Esophagus mucosa (tissue), 1 donor: ENCODE data around the gene SELENBP1. TPM values are rescaled to one million over a fixed set of nuclear protein-coding genes. Genes with fewer than 3 reads are reported as not detected.

Source experiments
- ATAC-seq: fragments of 200-7000 bp; cut with Tn5 transposase; one replicate; pipeline ENCODE4 v1.9.1; 2020
- total RNA-seq: library from RNA; stranded (reverse); gene quantifications from one replicate; pipeline ENCODE4 v1.2.4, GENCODE V29; 2023
- donor health status: DM: yes; HTN: yes; CAD: no.

Gene SELENBP1
- total RNA-seq, 1 donor from 2014 or later: 14.0 TPM

DNA sequence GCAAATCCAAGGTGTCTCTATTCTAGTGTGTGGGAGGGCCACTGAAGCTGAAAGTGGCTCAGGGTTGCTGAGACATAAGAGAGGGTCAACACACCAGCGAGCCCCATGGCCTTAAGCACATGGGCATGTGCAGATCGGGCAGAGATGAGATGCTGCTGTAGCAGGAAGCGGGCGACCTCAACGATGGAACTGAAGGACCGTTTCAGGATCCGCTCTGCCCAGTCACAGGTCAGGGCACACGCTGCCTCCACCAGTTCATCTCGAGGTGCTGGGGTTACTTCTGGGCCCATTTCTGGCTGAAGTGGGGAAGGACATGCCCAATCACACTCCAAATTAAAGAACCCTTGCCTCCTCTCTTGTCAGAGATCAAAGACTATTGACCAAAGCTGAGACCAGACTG, 28.9 kb downstream of the SELENBP1 start:
- no peak for ATAC-seq

DNA sequence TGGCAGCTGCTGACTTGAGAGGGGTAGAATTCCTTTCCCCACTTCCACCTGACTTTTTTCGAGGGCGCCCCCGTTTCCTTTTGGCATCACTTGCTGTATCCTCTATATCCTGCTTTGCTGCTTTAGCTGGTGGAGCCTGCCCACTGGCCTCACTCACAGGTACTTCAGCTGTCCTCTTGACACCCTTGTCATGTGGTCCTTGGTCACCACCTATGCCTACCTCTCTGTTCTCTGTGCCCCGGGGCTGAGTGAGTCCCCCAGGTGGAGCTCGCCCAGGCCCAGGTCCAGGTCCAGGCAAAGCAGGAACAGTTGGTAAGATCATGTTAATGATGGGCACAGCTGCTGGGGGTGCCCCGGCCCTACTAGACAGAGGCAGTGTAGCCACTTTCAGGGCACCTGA, 29.9 kb downstream of the SELENBP1 start:
- no peak for ATAC-seq

DNA sequence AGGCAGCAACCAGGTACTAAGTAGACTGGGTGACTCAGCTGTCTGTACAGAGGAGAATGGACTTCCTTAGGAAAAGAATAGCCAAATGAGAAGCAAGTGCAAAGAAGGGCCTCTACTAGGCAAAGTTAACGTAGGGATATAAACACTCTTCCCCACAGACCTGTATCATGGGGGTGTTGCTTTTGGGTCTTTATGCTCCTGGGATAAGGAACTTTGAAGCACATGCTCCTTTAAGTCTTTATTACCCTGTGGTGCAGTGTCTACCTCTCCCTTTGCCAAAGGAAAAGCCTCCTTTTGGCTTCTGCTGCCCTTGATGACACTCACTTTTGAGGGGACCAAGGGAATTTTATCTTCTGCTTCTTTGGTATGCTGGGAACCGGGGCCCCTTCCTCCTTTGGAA, 30.5 kb downstream of the SELENBP1 start:
- no peak for ATAC-seq

DNA sequence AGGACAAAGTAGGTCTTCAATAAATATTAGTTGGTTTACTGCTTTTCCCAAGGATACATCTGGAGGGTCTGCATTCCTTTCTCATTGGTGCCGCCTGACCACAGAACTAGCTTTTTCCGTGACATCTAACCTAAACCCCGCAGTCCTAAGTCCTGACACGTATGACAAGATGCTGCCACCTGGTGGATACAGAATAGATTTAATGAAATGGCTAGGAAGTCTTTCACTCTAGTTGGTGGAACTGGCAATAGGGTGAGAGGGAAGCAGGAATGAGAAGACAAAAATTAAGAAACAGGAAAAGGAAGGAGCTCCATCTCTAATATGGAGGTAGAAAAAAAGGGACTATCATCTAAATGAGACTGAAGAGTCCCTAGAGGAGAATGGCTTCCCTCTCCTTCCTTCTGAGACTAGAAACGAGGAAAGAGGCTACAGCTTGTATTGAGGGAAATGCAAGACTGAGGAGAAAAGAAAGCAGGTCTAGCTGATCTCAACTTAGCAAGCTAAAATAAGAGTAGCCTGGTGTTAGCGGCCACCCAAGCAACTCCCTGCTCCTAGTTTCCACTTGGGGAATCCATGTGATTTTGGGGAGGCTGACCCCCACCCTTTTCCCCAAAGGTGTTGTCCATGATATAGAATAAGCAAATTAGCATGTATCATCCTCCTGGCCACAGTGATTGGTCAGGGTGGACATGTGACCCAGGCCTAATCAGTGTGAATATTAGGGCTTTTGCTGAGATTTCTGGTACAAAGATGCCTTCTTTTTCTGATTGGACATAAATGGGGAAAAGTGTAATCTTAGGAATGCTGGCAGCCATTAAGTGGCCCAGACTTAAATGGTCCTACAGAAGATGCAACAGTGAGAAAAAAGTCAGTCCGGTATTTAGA, 31.4 kb downstream of the SELENBP1 start:
- peak; percentile 70 for ATAC-seq

DNA sequence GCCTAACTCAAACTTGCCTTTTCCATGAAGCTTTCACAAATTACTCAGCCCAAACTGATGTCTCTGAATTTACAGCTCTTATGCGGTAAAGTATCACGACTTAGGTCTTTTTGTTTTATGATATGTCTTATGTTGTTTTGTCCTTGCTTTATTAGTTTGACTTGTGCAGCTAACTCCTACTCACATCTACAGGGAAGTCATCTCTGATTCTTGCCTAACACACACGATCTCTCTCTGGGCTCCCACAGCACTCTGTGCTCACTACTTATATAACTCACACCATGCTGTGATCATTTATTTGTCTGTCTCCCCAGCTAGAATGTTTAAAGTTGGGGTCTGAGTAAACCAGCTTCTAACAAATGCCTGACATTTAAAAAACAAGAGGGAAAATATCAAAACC, 35.9 kb downstream of the SELENBP1 start:
- ATAC-seq: peak; percentile 26

DNA sequence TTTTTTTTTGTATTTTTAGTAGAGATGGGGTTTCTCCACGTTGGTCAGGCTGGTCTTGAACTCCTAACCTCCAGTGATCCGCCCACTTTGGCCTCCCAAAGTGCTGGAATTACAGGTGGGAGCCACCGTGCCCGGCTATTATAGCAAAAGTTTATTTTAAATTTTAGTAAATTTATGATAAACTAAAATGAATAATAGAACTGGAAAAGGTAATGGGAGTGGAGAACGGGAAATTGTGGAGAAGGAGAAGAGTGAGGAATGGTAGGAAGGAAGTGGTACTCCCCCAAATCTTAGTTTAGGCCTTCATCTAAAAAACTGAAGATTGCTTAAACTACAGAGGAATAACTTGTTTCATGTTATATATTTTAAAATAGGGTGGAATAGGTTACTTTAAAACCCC, 37.7 kb downstream of the SELENBP1 start:
- no peak for ATAC-seq

DNA sequence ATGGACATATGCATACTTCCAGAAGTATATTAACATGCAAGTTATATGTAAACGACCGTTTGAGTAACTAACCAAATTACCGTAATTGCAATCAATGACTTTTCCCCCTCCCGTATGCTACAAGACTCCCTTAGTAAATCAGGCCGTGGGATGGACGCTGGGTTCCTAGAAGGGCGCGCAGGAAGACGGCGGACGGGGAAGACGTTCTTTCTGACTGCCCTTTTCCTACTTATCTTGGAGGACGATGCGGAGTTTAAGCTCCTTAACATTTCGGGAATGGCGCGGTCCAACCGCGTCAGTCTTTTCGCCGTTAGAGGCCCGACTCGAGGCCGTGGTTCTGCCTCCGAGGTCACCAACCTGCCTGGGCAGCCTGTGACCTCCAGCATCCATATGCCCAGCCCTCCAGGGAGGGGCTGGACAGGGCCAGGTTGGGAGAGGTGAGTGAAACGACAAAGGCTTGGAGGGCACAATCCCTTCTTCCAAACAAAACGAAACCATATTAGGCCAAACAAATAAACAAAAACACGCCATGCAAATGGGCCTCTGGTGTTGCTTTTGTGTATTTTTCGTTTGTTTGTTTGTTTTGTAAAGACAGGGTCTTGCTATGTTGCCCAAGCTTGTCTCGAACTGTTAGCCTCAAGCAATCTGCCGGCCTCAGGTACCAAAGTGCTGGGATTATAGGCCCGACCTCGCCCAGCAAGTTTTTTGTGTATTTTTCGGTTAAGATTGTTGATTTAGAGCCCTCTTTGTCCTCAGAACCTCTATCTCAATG, 44.4 kb downstream of the SELENBP1 start:
- ATAC-seq: peak; percentile 13

DNA sequence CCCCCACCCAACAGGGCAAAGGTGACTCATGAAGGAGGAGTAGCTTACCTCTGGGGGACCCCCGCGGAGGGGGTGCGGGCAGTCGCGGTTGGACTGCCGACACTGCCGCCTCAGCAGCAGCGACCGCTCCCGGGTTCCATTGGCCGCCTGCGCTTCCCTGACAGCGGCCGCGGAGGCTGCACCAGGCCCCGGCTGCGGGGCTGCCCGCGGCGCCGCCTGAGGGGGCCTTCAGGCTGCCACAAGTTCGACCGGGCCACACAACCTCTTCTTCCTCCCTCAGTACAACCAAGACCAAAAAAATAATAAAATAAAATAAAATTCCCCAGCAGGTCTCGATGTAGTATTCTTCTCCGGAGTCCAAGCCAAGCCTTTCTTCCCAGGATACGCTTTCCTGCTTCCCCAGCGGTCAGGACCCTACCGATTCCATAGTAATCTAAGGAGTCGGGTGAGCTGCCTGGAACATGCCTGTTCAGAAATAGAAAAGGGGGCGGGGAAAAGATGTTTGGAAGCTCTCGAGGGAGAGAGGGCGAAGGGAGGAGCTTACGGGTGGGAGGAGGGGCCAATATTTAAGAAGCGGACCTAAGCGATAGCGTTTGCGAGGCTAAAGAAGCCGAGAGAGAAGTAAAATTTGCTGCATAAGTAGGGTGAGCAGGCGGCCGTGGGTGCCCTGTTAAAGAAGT, 45.1 kb downstream of the SELENBP1 start, which contains the start of gene PI4KB:
TSS of gene PI4KB (minus strand) at position 194 of the 680 bp plus-strand sequence. CDS start 10,935 bp downstream, outside the sequence.
- peak; percentile 96 for ATAC-seq

DNA sequence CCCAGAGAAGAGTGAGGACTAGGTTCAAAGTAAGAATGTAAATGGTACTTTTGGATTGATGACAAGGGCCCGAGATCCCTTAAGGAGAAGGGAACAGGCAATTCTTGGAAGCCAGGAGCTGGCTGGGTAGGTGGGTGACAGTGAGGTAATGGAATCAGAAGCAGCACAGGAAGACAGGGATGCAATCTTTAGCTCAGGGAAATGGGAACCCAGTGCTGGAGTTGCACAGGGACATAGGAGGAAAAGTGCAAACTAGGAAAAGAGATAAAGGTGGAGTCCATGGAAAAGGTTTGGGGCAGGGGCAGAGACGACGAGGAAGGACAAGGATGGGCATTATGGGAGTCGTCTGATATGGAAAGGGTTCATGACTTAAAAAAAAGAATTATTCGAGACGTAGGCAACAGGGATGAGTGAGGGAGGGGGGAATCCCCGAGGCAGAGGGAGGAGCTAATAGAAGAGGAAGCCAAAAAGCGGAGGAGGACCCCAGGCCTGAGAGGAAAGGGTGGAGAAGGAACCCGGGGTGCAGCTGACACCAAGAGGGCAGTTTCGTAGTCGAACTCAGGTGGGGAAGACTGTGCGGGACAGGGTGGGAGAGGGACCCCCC, 45.8 kb downstream of the SELENBP1 start:
- ATAC-seq: peak; percentile 68

DNA sequence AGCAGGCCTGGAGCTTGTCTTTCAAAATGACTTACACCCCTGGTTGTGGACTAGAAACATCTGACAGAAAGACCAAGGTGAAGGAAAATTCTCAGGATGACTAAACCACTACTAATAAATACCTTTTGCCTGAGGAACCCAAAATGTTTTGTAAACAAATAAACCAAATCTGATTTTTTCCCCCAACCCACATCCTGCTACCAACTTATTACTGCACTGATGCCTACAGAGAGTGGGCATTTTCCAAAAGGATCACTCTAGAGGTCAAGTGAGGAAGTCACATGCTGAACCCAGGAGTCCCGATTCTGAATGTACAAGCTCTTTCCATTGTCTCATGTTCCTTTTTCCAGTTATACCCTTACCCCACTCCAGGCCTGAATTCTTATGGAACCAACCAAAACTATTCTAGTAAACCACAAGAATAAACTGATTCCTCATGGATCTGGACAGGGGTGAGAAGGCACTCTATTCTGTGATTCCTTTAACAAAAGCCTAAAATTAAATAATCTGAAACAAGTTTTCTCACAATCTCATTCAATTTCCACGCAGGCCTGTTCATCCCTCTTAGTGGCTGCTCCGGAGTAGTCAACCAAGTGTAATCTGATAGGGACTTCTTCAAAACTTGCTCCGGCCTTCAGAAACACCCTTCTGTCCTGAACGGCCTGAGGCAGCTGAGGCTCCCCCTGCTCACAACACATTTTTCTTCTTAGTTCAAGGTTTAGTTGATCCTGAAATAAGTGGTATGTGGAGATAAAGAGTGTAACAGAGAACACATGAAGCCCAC, 46.7 kb downstream of the SELENBP1 start:
- ATAC-seq: no peak

DNA sequence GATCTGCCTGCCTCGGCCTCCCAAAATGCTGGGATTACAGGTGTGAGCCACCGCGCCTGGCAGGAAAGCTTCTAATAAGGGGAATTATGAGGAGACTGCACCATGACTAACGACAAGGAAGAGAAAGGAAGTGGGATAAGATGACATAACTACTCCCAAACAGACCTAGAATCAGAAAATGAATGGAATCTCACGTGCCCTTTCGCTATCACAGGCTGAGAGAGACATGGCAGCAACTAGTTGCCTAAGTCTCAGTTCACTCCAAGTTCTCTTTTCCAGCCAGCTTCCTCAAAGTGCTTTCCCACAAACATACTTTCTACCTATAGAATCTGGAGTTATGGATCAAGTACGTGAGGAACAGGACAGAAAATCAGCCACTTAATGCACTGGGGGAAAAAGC, 47.3 kb downstream of the SELENBP1 start:
- no peak for ATAC-seq

DNA sequence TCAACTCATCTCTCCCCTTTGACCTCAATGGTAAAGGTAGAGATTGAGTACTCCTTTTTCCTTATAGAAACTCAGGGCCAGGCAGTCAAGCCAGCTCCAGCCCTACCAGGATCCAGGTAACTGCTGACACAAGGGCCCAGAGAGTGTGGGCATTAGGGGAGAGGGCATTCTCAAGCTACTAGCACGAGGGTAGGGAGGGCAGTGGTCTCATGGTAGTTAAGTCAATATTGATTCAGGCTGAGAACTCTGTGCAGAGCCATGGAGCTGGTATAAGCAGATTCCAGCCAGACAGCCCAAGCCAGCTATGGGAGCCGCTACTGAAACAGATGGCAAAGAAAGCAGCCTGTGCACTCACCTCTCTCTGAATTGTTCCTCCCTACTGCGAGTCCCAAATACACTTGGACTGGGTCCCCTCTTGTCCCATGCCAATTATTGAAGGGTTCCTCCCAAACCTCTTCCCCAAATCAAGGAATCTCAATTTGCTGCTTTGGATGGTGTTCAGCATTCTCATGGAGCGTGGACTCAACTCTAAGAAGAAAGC, 48.0 kb downstream of the SELENBP1 start:
- ATAC-seq: no peak

DNA sequence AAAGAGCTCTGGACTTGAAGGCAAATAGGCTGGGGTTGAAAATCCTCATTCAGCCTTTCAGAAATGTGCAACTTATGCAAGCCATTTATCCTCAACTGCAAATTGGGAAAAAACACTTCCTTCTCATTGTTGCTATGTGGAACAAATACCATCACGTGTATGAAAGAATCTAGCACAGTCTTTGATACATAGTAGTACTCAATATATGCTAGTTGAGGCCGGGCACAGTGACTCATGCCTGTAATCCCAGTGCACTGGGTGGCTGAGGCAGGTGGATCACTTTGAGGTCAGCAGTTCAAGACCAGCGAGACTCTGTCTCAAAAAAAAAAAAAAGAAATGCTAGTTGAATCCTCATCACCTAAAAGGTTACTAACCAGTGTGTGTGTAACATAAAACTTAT, 53.5 kb downstream of the SELENBP1 start:
- peak; percentile 78 for ATAC-seq

DNA sequence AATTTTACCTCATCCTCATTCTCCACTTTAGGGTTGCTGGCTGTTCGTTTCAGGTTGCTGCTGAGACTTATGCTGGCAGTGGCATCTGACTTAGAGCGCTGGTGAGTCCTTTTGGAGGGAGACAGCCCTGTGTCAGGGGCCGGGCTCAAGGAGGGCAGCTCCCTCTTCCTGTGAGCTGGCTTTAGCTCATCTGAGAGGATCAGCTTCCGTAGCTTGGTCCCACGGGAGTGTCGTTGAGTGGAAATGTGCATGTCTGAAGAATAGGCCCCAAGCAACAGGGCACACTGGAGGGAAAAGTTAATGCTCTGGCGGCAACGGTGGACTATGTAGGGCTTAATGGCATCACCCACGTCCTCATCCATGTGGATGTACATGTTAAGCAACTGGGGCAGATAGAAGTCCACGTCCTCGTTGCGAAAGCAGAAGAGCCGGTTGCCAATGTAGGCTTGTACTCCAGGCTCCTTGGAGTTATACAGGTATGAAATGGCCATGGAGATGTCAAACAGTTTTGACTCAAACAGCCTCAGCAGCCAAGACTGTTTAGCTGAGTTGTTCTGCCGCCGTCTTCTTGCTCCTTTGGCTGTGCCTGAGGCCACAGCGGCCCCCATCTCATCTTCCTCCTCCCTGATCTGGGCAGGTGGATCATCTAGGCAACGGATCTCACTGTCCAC, 56.8 kb downstream of the SELENBP1 start:
- ATAC-seq: no peak

Other genes with a start within 250 kb of the SELENBP1 start
- 0.88 TPM for gene SEMA6C, start 226.1 kb downstream of the SELENBP1 start, total RNA-seq
- gene TNFAIP8L2, start 216.1 kb downstream of the SELENBP1 start, total RNA-seq: not detected
- 5.0 TPM for gene LYSMD1, start 206.8 kb downstream of the SELENBP1 start, total RNA-seq
- 30.6 TPM for gene SCNM1, start 206.6 kb downstream of the SELENBP1 start, total RNA-seq
- not detected for gene TMOD4, start 196.7 kb downstream of the SELENBP1 start, total RNA-seq
- gene VPS72, start 182.5 kb downstream of the SELENBP1 start, total RNA-seq: 28.2 TPM
- gene PIP5K1A, start 174.2 kb downstream of the SELENBP1 start, total RNA-seq: 28.2 TPM
- 126 TPM for gene PSMD4, start 118.0 kb downstream of the SELENBP1 start, total RNA-seq
- gene ZNF687, start 90.4 kb downstream of the SELENBP1 start, total RNA-seq: 12.6 TPM
- 34.7 TPM for gene PI4KB, start 45.3 kb downstream of the SELENBP1 start, total RNA-seq
- 21.9 TPM for gene RFX5, start 25.5 kb downstream of the SELENBP1 start, total RNA-seq
- gene PSMB4, start 26.9 kb upstream of the SELENBP1 start, total RNA-seq: 178 TPM
- 37.5 TPM for gene POGZ, start 86.8 kb upstream of the SELENBP1 start, total RNA-seq
- 9.3 TPM for gene CGN, start 138.7 kb upstream of the SELENBP1 start, total RNA-seq
- 36.6 TPM for gene TUFT1, start 167.6 kb upstream of the SELENBP1 start, total RNA-seq
- gene SNX27, start 239.3 kb upstream of the SELENBP1 start, total RNA-seq: 16.4 TPM